GM12878 (cell line): ENCODE measurements around the gene FAM219A. TPM values are rescaled to one million over a fixed set of nuclear protein-coding genes. Genes with fewer than 3 reads are reported as not detected.

ENCODE experiments used
- CBX3 ChIP-seq: fragments of 200-600 bp; sonication (generic); IDR thresholded peaks from 2 replicates; pipeline ENCODE4 v1.6.1; 2016; ENCODE audit warnings: low read depth, borderline replicate concordance
- CEBPZ ChIP-seq: fragments of 150-350 bp; IDR thresholded peaks from 2 replicates; pipeline ENCODE4 v1.6.1; 2016; ENCODE audit warnings: low read depth, low read length
- NFYB ChIP-seq: IDR thresholded peaks from 2 replicates; pipeline ENCODE4 v1.6.1; 2011; ENCODE audit warnings: low read depth, mild to moderate bottlenecking, low read length, improper control_type of control experiment, moderate library complexity; ENCODE audit not compliant: insufficient read depth
- PRDM15 ChIP-seq: fragments of 450-650 bp; formaldehyde crosslinking; IDR thresholded peaks from 2 replicates; pipeline ENCODE4 v1.4.0; 2020; ENCODE audit warnings: mild to moderate bottlenecking, moderate library complexity
- USF2 ChIP-seq: IDR thresholded peaks from 2 replicates; pipeline ENCODE4 v1.6.1; 2011; ENCODE audit warnings: low read depth, low read length, improper control_type of control experiment, borderline replicate concordance
- YBX1 ChIP-seq: fragments of 450-650 bp; IDR thresholded peaks from 2 replicates; pipeline ENCODE4 v1.6.1; 2016; ENCODE audit warnings: antibody characterized with exemption
- ZNF384 ChIP-seq: IDR thresholded peaks from 2 replicates; pipeline ENCODE4 v1.6.1; 2012; ENCODE audit warnings: low read depth, mild to moderate bottlenecking, low read length, improper control_type of control experiment, borderline replicate concordance
- polyA plus RNA-seq, 11 experiments: library from polyadenylated mRNA; depleted of rRNA in 4 of 11; unstranded in 6 of 11; stranded (reverse) in 5 of 11; fragments of >200 nt; fragmentation: Nextera tagmentation in 4 of 11; fragmentation: Illumina TruSeq in 1 of 11; extraction: Ambion mirVana in 4 of 11; extraction: Trizol in 1 of 11; gene quantifications; 1 replicate in 1 of 11; 2 replicates in 10 of 11; pipeline versions ENCODE4 v1.2.1 to v1.2.3, GENCODE V29; 2011 to 2016; ENCODE audit warnings: inconsistent platforms in 2 of 11, missing spikeins in 2 of 11, low read depth in 1 of 11
- total RNA-seq, 4 experiments: library from RNA; depleted of rRNA in 3 of 4; stranded (reverse); fragments of >200 nt in 3 of 4; fragmentation: Illumina TruSeq in 1 of 4; extraction: Trizol in 1 of 4; gene quantifications; 2 replicates each; pipeline versions ENCODE4 v1.2.1 to v1.2.3, GENCODE V29; 2013 to 2021
- TF ChIP-seq, protein P1 (sequence below): fragments of 450-650 bp; IDR thresholded peaks from 2 replicates; pipeline ENCODE4 v1.6.1; 2017; ENCODE audit warnings: mild to moderate bottlenecking, moderate library complexity
- TF ChIP-seq, protein P2 (sequence below): fragments of 450-650 bp; formaldehyde crosslinking; IDR thresholded peaks from 2 replicates; pipeline ENCODE4 v1.4.0; 2022; ENCODE audit warnings: mild to moderate bottlenecking, moderate library complexity

The FAM219A gene
- total and polyA plus RNA-seq, 10 of the 15 experiments (the other 5 are each of a cell fraction or from before 2014, with no cell fraction given): 0.11 to 2.0 (median 0.71) TPM

- TF ChIP-seq, protein P1, sequence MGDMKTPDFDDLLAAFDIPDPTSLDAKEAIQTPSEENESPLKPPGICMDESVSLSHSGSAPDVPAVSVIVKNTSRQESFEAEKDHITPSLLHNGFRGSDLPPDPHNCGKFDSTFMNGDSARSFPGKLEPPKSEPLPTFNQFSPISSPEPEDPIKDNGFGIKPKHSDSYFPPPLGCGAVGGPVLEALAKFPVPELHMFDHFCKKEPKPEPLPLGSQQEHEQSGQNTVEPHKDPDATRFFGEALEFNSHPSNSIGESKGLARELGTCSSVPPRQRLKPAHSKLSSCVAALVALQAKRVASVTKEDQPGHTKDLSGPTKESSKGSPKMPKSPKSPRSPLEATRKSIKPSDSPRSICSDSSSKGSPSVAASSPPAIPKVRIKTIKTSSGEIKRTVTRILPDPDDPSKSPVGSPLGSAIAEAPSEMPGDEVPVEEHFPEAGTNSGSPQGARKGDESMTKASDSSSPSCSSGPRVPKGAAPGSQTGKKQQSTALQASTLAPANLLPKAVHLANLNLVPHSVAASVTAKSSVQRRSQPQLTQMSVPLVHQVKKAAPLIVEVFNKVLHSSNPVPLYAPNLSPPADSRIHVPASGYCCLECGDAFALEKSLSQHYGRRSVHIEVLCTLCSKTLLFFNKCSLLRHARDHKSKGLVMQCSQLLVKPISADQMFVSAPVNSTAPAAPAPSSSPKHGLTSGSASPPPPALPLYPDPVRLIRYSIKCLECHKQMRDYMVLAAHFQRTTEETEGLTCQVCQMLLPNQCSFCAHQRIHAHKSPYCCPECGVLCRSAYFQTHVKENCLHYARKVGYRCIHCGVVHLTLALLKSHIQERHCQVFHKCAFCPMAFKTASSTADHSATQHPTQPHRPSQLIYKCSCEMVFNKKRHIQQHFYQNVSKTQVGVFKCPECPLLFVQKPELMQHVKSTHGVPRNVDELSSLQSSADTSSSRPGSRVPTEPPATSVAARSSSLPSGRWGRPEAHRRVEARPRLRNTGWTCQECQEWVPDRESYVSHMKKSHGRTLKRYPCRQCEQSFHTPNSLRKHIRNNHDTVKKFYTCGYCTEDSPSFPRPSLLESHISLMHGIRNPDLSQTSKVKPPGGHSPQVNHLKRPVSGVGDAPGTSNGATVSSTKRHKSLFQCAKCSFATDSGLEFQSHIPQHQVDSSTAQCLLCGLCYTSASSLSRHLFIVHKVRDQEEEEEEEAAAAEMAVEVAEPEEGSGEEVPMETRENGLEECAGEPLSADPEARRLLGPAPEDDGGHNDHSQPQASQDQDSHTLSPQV: no peak
- TF ChIP-seq, protein P2, sequence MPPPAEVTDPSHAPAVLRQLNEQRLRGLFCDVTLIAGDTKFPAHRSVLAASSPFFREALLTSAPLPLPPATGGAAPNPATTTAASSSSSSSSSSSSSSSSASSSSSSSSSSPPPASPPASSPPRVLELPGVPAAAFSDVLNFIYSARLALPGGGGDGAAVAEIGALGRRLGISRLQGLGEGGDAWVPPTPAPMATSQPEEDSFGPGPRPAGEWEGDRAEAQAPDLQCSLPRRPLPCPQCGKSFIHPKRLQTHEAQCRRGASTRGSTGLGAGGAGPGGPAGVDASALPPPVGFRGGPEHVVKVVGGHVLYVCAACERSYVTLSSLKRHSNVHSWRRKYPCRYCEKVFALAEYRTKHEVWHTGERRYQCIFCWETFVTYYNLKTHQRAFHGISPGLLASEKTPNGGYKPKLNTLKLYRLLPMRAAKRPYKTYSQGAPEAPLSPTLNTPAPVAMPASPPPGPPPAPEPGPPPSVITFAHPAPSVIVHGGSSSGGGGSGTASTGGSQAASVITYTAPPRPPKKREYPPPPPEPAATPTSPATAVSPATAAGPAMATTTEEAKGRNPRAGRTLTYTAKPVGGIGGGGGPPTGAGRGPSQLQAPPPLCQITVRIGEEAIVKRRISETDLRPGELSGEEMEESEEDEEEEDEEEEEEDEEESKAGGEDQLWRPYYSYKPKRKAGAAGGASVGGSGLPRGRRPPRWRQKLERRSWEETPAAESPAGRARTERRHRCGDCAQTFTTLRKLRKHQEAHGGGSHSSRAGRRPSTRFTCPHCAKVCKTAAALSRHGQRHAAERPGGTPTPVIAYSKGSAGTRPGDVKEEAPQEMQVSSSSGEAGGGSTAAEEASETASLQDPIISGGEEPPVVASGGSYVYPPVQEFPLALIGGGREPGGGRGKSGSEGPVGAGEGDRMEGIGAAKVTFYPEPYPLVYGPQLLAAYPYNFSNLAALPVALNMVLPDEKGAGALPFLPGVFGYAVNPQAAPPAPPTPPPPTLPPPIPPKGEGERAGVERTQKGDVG (CRISPR knock-in tag): no peak
- no peak for TF ChIP-seq YBX1
- no peak for TF ChIP-seq NFYB
- no peak for TF ChIP-seq CEBPZ
- no peak for TF ChIP-seq USF2
- no peak for TF ChIP-seq ZNF384
- TF ChIP-seq PRDM15 (CRISPR knock-in tag): no peak
- no peak for TF ChIP-seq CBX3
These were observed at the start of gene FAM219A, which contains the start of gene DNAI1 (continued) for GRCh38 chr9:34458013-34458958.
